Calu3 (cell line): ENCODE data around the gene ARMC3. TPM values are rescaled to one million over a fixed set of nuclear protein-coding genes. Genes with fewer than 3 reads are reported as not detected.

Source experiments
- BruUV-seq: library from RNA; stranded (reverse); fragments of 400-500 nt; replicated peaks from 2 replicates; lab custom pipeline; 2021; lab: Mats Ljungman, UMichigan
- CTCF ChIA-PET: fragments of 300-600 bp; sonication (Branson Sonifier 250); formaldehyde crosslinking; loops from one replicate; lab custom pipeline; 2022; ENCODE audit warnings: antibody characterized with exemption; lab: Charles Lee
- DNase-seq: peaks from one replicate; pipeline ENCODE4 v3.0.0; 2022
- H3K27ac Mint-ChIP-seq: one replicate; pipeline ENCODE4 v1.8.0; 2022; ENCODE audit warnings: mixed read lengths; ENCODE audit not compliant: unreplicated experiment
- H3K27me3 Mint-ChIP-seq: one replicate; pipeline ENCODE4 v1.8.0; 2022; ENCODE audit warnings: mixed read lengths; ENCODE audit not compliant: unreplicated experiment
- H3K36me3 Mint-ChIP-seq: one replicate; pipeline ENCODE4 v1.8.0; 2022; ENCODE audit warnings: mild to moderate bottlenecking, moderate library complexity, mixed read lengths; ENCODE audit not compliant: insufficient read depth, unreplicated experiment
- H3K4me1 Mint-ChIP-seq: one replicate; pipeline ENCODE4 v1.8.0; 2022; ENCODE audit warnings: mild to moderate bottlenecking, low read depth, mixed read lengths; ENCODE audit not compliant: unreplicated experiment
- H3K4me3 Mint-ChIP-seq: one replicate; pipeline ENCODE4 v1.8.0; 2022; ENCODE audit warnings: mild to moderate bottlenecking, low read depth, moderate library complexity, mixed read lengths; ENCODE audit not compliant: unreplicated experiment
- H3K9me3 Mint-ChIP-seq: one replicate; pipeline ENCODE4 v1.8.0; 2022; ENCODE audit warnings: low read depth, mixed read lengths; ENCODE audit not compliant: unreplicated experiment
- intact Hi-C: fragments of 100-400 bp; cut with micrococcal nuclease; formaldehyde crosslinking; loops from one replicate; pipeline ENCODE4 v1.10.0; 2022; ENCODE audit not compliant: unreplicated experiment
- total RNA-seq: library from RNA; stranded (reverse); gene quantifications from 2 replicates; pipeline ENCODE4 v1.2.3, GENCODE V29; 2022
- TF ChIP-seq, protein P1 (sequence below): fragments of 200-600 bp; IDR thresholded peaks from one replicate; pipeline ENCODE4 v1.8.0; 2022; ENCODE audit warnings: antibody characterized with exemption; ENCODE audit not compliant: unreplicated experiment

The ARMC3 gene
- total RNA-seq, 1 experiment from 2014 or later: 0.97 TPM

DNA sequence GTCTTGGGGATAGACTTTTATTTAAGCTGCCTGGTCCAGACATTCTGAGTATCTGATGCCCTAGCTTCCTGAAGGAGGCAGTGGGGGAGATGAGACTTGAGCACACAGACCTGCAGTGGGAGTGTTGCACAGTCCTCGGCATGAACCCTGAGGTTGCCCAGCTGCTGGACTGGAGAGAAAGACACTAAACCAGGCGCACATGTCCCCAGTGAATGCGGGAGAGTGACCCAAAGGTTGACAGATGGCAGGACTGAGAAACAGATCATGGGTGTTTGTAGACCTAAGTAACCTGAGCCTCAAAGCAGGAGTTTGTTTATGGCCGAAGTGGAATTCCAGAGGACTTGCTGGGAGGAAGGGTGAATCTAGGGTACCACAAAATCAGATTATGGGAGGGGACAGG, 151.8 kb downstream of the ARMC3 start:
- H3K27me3 Mint-ChIP-seq: peaks cover 36% of the 10 kb centered on the region

GRCh38 chr10:23080262-23080661, 152.4 kb downstream of the ARMC3 start:
- Mint-ChIP-seq H3K27ac (no peak overlapping the region), H3K4me3 (no peak overlapping the region), H3K9me3 (peaks cover 3% of the 10 kb centered on the region), H3K27me3 (peaks cover 36% of the 10 kb centered on the region), H3K36me3 (no peaks in the 10 kb centered on the region), H3K4me1 (no peaks in the 10 kb centered on the region)
- intact Hi-C loops: no loop called here
- DNase-seq: no peak
- CTCF ChIA-PET: interaction anchor here (0.7 kb wide), 1 partner anchor 109 kb away, joined by 3 read pairs; no protein-coding TSS in a partner anchor
- BruUV-seq: no TSS peak
- TF ChIP-seq, protein P1, sequence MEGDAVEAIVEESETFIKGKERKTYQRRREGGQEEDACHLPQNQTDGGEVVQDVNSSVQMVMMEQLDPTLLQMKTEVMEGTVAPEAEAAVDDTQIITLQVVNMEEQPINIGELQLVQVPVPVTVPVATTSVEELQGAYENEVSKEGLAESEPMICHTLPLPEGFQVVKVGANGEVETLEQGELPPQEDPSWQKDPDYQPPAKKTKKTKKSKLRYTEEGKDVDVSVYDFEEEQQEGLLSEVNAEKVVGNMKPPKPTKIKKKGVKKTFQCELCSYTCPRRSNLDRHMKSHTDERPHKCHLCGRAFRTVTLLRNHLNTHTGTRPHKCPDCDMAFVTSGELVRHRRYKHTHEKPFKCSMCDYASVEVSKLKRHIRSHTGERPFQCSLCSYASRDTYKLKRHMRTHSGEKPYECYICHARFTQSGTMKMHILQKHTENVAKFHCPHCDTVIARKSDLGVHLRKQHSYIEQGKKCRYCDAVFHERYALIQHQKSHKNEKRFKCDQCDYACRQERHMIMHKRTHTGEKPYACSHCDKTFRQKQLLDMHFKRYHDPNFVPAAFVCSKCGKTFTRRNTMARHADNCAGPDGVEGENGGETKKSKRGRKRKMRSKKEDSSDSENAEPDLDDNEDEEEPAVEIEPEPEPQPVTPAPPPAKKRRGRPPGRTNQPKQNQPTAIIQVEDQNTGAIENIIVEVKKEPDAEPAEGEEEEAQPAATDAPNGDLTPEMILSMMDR: no peak

More for the DNA sequence above, 151.8 kb downstream of the ARMC3 start:
- TF ChIP-seq, protein P1: no peak
- Mint-ChIP-seq H3K36me3 (no peaks in the 10 kb centered on the region), H3K4me1 (no peaks in the 10 kb centered on the region), H3K27ac (no peak overlapping the region), H3K4me3 (no peak overlapping the region), H3K9me3 (peaks cover 1% of the 10 kb centered on the region)
- no TSS peak for BruUV-seq
- intact Hi-C loops: no loop called here
- CTCF ChIA-PET: interaction anchor here (0.7 kb wide), 1 partner anchor 108 kb away, joined by 3 read pairs; no protein-coding TSS in a partner anchor
- DNase-seq: no peak

- H3K36me3 Mint-ChIP-seq: no peaks in the 10 kb centered on the region
- intact Hi-C loops: no loop called here
- H3K9me3 Mint-ChIP-seq: peaks cover 3% of the 10 kb centered on the region
- peaks cover 36% of the 10 kb centered on the region for H3K27me3 Mint-ChIP-seq
- TF ChIP-seq, protein P1: no peak
- CTCF ChIA-PET: no interaction called here
- no TSS peak for BruUV-seq
- H3K4me1 Mint-ChIP-seq: no peaks in the 10 kb centered on the region
- H3K27ac Mint-ChIP-seq: no peak overlapping the region
- no peak for DNase-seq
- H3K4me3 Mint-ChIP-seq: no peak overlapping the region
Observed at GRCh38 chr10:23081221-23081750, 153.4 kb downstream of the ARMC3 start.

GRCh38 chr10:23081891-23082290, 154.0 kb downstream of the ARMC3 start:
- Mint-ChIP-seq H3K27ac (no peak overlapping the region), H3K27me3 (peaks cover 36% of the 10 kb centered on the region), H3K4me3 (no peak overlapping the region), H3K9me3 (peaks cover 3% of the 10 kb centered on the region), H3K4me1 (no peaks in the 10 kb centered on the region), H3K36me3 (no peaks in the 10 kb centered on the region)
- BruUV-seq: no TSS peak
- no peak for DNase-seq
- TF ChIP-seq, protein P1: peak; percentile 37
- intact Hi-C loops: no loop called here
- CTCF ChIA-PET: no interaction called here

Other genes starting within 250 kb of the ARMC3 start
- 22.7 and 24.2 TPM in 2 replicates for gene PIP4K2A, start 213.5 kb upstream of the ARMC3 start, total RNA-seq
- gene MSRB2, start 167.5 kb downstream of the ARMC3 start, total RNA-seq: 10.5 and 12.6 TPM in 2 replicates